Measurements from ENCODE around the gene ADAMTSL5. TPM values are rescaled to one million over a fixed set of nuclear protein-coding genes. Genes with fewer than 3 reads are reported as not detected.

Gene ADAMTSL5
- polyA plus RNA-seq, 1 donor from 2014 or later = not detected

- H3K9ac ChIP-seq (ENCODE audit: low read length) = no peak overlapping the region
- no peak for TF ChIP-seq EZH2 (IDR thresholded peaks at IDR 0.05; ENCODE audit: borderline replicate concordance, insufficient read depth, low read length, poor library complexity, severe bottlenecking)
- TF ChIP-seq EP300 (conservative IDR thresholded peaks at IDR 0.05; ENCODE audit: poor library complexity, severe bottlenecking) = no peak
- no peak for TF ChIP-seq RAD21 (conservative IDR thresholded peaks at IDR 0.05)
- TF ChIP-seq REST (IDR thresholded peaks at IDR 0.05; ENCODE audit: borderline replicate concordance) = no peak
- TF ChIP-seq TAF1 (IDR thresholded peaks at IDR 0.05; ENCODE audit: low read depth) = no peak
- TF ChIP-seq SMC3 (conservative IDR thresholded peaks at IDR 0.05; ENCODE audit: poor library complexity) = no peak
- no peak for TF ChIP-seq POLR2AphosphoS5 (IDR thresholded peaks at IDR 0.05)
- TF ChIP-seq MXI1 (conservative IDR thresholded peaks at IDR 0.05; ENCODE audit: poor library complexity, severe bottlenecking) = no peak
- TF ChIP-seq CTCF (IDR thresholded peaks at IDR 0.05; ENCODE audit: poor library complexity, severe bottlenecking) = no peak
- no peaks in the 10 kb centered on the region for H4K20me1 ChIP-seq (ENCODE audit: insufficient read depth)
- peaks cover 9% of the 10 kb centered on the region for H3K27me3 ChIP-seq (ENCODE audit: insufficient read depth, low read depth, low read length)
- H3K9me3 ChIP-seq (ENCODE audit: low read length) = no peaks in the 10 kb centered on the region
- H2AFZ ChIP-seq (ENCODE audit: low read depth, low read length) = no peak overlapping the region
- H3K9me2 ChIP-seq (ENCODE audit: insufficient read depth, low read length) = no peaks in the 10 kb centered on the region
- no peaks in the 10 kb centered on the region for H3K36me3 ChIP-seq (ENCODE audit: insufficient read depth, low read length)
- no peaks in the 10 kb centered on the region for H3F3A ChIP-seq (ENCODE audit: insufficient read depth, low read length, poor library complexity, severe bottlenecking)
- no peak overlapping the region for H3K4me2 ChIP-seq (ENCODE audit: low read length)
- H3K4me3 ChIP-seq (ENCODE audit: low read length) = no peak overlapping the region
- H3K79me2 ChIP-seq (replicated peaks; ENCODE audit: insufficient read depth, low read length) = no peaks in the 10 kb centered on the region
- no peak overlapping the region for H3K27ac ChIP-seq (ENCODE audit: low read length)
Observed at GRCh38 chr19:1529430-1529816, 16.6 kb upstream of the ADAMTSL5 start.

- no peak overlapping the region for H3K4me3 ChIP-seq (ENCODE audit: low read length)
- no peak overlapping the region for H3K9ac ChIP-seq (ENCODE audit: low read length)
- no peaks in the 10 kb centered on the region for H3F3A ChIP-seq (ENCODE audit: insufficient read depth, low read length, poor library complexity, severe bottlenecking)
- H3K4me2 ChIP-seq (ENCODE audit: low read length) = no peak overlapping the region
- no peaks in the 10 kb centered on the region for H3K9me3 ChIP-seq (ENCODE audit: low read length)
- no peak overlapping the region for H2AFZ ChIP-seq (ENCODE audit: low read depth, low read length)
- H3K36me3 ChIP-seq (ENCODE audit: insufficient read depth, low read length) = no peaks in the 10 kb centered on the region
- H3K27me3 ChIP-seq (ENCODE audit: insufficient read depth, low read depth, low read length) = peaks cover 12% of the 10 kb centered on the region
- H3K79me2 ChIP-seq (replicated peaks; ENCODE audit: insufficient read depth, low read length) = no peaks in the 10 kb centered on the region
- no peak for TF ChIP-seq MXI1 (conservative IDR thresholded peaks at IDR 0.05; ENCODE audit: poor library complexity, severe bottlenecking)
- TF ChIP-seq TAF1 (IDR thresholded peaks at IDR 0.05; ENCODE audit: low read depth) = no peak
- no peak for TF ChIP-seq EP300 (conservative IDR thresholded peaks at IDR 0.05; ENCODE audit: poor library complexity, severe bottlenecking)
- TF ChIP-seq RAD21 (conservative IDR thresholded peaks at IDR 0.05) = no peak
- no peak for TF ChIP-seq EZH2 (IDR thresholded peaks at IDR 0.05; ENCODE audit: borderline replicate concordance, insufficient read depth, low read length, poor library complexity, severe bottlenecking)
- no peaks in the 10 kb centered on the region for H4K20me1 ChIP-seq (ENCODE audit: insufficient read depth)
- no peak overlapping the region for H3K27ac ChIP-seq (ENCODE audit: low read length)
- H3K9me2 ChIP-seq (ENCODE audit: insufficient read depth, low read length) = no peaks in the 10 kb centered on the region
Observed at GRCh38 chr19:1528596-1529429, 16.0 kb upstream of the ADAMTSL5 start.

All from neural cell (in vitro differentiated cells).